Kidney glomerular epithelial cell (primary cell): Measurements from ENCODE around the gene SELENOO.

ENCODE experiments used
- DNase-seq: peaks from one replicate; lab custom pipeline; 2025; lab: John Stamatoyannopoulos, UW

Gene SELENOO

GRCh38 chr22:50184902-50185374 lies 15.9 kb upstream of the SELENOO start:
- DNase-seq = no peak

- DNase-seq = peak; percentile 72
Observed at GRCh38 chr22:50185375-50186087, 15.3 kb upstream of the SELENOO start, which contains the start of gene TRABD. TSS of gene TRABD (plus strand) at chr22:50185913. CDS start at chr22:50193061, 7,148 bp downstream.

GRCh38 chr22:50186181-50186714 lies 14.6 kb upstream of the SELENOO start:
- DNase-seq = no peak

GRCh38 chr22:50186761-50187523 lies 13.9 kb upstream of the SELENOO start:
- DNase-seq = no peak

- no peak for DNase-seq
Observed at GRCh38 chr22:50188356-50188755, 12.5 kb upstream of the SELENOO start.

GRCh38 chr22:50189184-50189848 lies 11.5 kb upstream of the SELENOO start:
- DNase-seq = no peak

GRCh38 chr22:50189849-50190181 lies 11.0 kb upstream of the SELENOO start:
- no peak for DNase-seq

- peak; percentile 84 for DNase-seq
Observed at GRCh38 chr22:50190182-50190940, 10.4 kb upstream of the SELENOO start.

GRCh38 chr22:50190941-50191741 lies 9.7 kb upstream of the SELENOO start:
- no peak for DNase-seq

- DNase-seq = no peak
Observed at GRCh38 chr22:50192436-50193204, 8.2 kb upstream of the SELENOO start.

- DNase-seq = no peak
Observed at GRCh38 chr22:50193621-50194020, 7.2 kb upstream of the SELENOO start.

GRCh38 chr22:50194037-50194805 lies 6.6 kb upstream of the SELENOO start:
- no peak for DNase-seq

GRCh38 chr22:50196256-50196655 lies 4.6 kb upstream of the SELENOO start:
- DNase-seq = no peak

GRCh38 chr22:50197000-50197800 lies 3.6 kb upstream of the SELENOO start:
- no peak for DNase-seq

- DNase-seq = no peak
Observed at GRCh38 chr22:50197856-50198623, 2.8 kb upstream of the SELENOO start.

- no peak for DNase-seq
Observed at GRCh38 chr22:50198624-50199017, 2.2 kb upstream of the SELENOO start.

GRCh38 chr22:50199251-50199721 lies 1.5 kb upstream of the SELENOO start:
- no peak for DNase-seq
